Measurements from ENCODE around the gene WWOX.
"Not testable (repeated sequence)": the region's sequence is repeated elsewhere in the genome, so short reads cannot be mapped to it uniquely, and the experiment has no call there.

The WWOX gene

GRCh38 chr16:78589331-78589730 is 489.9 kb downstream of the WWOX start:
- DNase-seq, result no peak

DNA sequence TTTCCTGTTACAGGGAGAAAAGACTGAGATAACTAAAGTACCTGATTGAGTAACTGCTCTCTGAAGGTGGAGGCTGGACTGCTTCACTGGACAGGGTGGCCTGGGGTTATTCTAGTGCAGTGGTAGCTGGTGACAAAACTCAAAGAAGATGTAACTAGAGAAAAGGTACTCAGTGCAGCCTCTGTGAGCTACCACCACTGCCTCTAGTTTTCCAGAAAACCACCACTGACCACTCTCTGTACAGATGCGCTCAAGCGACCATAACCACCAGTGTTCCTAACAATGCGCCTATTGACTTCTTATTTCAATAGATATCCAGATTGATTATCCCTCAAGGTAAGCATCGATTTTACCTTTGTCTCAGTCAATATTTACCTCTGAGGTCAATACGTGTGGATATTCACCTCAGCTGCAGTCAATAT is 492.2 kb downstream of the WWOX start:
- no peak for DNase-seq

- no peak for DNase-seq
Measured at GRCh38 chr16:78592111-78592510, 492.7 kb downstream of the WWOX start.

- no peak for DNase-seq
Measured at GRCh38 chr16:78593352-78593751, 493.9 kb downstream of the WWOX start.

DNA sequence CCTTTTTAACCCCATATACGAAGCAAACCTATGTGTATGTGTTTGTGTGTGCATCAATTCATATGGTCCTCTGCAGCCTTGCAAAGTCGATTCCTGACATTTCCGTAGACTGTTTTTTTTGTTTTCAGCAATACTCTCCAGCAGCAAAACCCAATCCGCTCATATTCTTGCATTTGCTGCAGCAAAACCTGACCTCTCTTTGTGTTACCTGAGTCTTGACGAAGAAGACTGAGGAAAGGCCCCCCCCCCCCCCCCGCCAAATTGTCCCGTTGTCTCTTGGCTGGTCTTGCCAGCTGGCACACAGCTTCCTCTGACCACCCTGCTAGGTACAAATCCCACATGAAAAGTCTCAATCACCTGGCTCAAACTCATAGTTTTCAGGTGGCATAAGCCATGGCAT is 494.7 kb downstream of the WWOX start:
- no peak for DNase-seq

DNA sequence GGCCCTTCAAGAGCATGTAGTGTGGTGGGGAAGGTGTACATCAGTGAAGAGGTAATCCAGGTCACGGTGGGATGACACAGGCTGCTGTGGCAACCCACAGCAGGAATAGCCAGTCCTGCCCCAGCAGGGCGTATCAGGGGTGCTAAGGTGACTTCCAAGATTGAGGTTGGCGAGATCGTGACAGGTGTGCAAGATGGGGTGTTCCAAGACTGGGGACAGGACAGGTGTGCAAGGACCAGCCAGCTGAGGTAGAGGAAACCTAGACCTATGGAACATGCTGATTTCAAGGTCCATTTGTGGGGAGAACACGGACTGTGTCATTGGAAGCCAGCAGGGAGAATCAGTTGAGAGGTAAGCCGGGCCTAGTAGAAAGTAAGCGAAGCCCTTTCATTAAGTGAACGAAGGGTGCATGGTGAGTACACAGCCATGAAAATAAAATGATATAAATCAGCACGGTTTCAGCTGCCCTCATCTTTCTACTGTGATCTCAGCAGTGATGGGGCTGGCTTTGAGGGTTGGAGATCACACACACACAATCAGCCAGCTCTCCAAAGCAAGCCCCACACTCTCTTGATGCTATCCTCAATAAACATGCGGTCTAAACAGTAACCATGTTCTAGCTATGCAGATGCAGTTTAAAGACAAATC is 497.0 kb downstream of the WWOX start:
- no peak for DNase-seq

DNA sequence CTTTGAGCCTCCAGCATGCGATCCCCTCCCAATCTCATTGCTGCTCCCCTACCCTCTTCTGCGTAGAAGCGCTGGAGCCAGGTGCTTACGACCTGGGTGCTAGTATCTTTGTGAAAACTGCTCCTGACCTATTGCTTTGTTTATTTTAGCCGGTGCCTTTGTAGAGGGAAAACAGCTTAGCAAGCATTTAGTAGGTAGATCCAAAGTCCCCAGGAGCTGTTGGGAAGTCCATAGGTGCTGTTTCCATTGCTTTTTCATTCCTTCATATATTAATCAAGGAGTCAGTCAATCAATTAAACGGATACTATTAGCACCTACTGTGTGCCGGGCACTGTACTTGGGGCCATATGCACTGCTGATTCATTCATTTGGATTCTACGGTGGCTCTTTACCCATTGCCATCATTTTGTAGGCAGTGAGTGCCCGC is 497.6 kb downstream of the WWOX start:
- no peak for DNase-seq

DNA sequence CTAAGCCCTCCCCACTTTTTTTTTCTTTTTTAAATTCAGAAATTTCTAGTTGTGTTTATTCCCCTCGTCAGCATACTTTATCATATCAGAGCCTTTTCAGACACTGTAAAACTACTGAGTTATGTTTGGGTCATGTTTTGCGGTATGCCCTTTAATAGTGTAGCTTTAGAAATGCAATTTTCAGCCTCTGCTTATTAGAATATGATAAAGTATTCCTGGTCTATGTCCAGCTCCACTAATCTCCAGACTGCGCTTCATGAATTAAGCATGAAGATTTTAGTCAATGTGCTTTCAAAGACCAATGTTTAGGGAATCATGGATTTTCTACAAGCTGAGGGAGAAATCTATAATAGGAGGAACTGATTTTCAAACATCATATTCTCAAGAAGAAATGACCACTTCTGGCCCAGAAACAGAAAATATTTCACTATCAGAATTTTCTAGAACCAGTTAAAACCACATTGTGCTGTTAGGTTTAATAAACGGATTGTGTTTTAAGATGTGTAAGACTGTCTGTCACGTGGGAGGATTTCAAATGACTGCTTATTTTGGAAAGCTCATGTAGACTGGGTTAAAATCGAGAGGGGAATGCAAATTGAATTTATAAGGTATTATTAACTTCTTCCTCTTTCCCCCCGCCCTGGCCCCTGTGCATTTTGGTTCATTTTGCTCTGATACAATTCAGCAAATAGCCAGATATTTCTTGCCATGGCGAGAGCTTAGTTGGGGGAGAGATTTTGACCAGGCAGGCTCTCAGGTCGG is 498.5 kb downstream of the WWOX start:
- no peak for DNase-seq

DNA sequence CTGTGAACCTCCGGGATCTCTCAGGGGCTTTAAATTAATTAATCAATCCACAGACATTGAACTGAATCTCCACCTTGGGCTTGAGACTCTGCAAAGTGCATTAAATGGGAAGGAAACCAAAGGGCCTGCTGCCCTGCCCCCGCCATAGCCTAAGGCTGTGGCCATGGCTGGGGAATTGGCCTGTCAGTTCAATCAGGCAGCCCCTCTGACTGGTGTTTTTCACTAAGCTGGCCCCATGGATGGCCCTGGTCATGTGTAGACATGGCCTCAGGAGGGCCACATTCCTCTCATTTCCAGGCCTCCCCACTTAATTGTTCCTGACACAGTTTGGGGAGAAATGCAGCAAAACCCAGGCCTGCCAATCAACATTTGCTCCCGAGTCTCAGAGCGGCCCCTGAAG is 499.8 kb downstream of the WWOX start:
- DNase-seq, result no peak

GRCh38 chr16:78604423-78605062 is 505.1 kb downstream of the WWOX start:
- DNase-seq, result not testable (repeated sequence)

- no peak for DNase-seq
Measured at GRCh38 chr16:78605548-78606101, 506.2 kb downstream of the WWOX start.

- no peak for DNase-seq
Measured at GRCh38 chr16:78606545-78606944, 507.1 kb downstream of the WWOX start.

DNA sequence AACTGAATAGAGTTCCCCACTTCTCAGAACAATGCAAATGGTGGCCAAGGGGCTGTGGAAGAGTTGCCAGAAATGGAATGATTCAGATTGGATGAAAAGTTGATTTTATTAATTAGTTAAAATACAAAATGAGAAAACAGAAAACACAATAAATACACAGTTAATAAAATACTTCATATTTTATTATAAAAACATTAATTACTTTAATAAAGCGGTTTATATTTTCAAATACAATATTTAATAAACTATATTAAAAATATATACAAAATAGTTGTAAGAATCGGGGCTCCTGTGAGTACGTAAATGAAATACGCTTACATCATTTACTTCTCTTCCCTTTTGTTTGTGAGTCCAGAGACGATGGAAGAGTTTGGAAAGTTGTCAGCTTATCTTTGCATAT is 507.6 kb downstream of the WWOX start:
- no peak for DNase-seq

- no peak for DNase-seq
Measured at GRCh38 chr16:78607465-78607864, 508.0 kb downstream of the WWOX start.

- DNase-seq, result no peak
Measured at GRCh38 chr16:78608305-78608776, 508.9 kb downstream of the WWOX start.

GRCh38 chr16:78609402-78610274 is 510.2 kb downstream of the WWOX start:
- DNase-seq, result no peak

GRCh38 chr16:78611318-78611717 is 511.9 kb downstream of the WWOX start:
- no peak for DNase-seq

GRCh38 chr16:78619811-78620210 is 520.4 kb downstream of the WWOX start:
- DNase-seq, result no peak

GRCh38 chr16:78620291-78620690 is 520.8 kb downstream of the WWOX start:
- DNase-seq, result no peak

DNA sequence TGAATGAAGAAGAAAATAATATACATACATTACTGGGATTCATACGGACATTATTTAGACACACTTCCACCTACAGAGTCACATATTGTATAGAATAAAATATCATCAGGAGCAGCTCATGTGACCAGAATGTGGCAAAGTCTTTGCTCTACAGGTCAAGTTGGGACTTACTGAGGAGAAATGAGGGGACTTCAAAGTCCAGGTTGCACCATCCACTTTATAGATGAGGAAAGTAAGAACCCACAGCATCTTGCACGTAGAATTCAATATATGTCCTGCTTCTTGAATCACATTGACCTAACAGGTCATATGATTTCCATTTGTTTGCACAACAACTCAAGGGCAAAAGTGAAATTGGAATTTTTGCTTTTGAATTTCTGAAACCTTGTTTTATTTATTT is 524.3 kb downstream of the WWOX start:
- DNase-seq, result no peak

- DNase-seq, result no peak
Measured at GRCh38 chr16:78624366-78624765, 524.9 kb downstream of the WWOX start.

GRCh38 chr16:78628461-78629045 is 529.1 kb downstream of the WWOX start:
- DNase-seq, result peak; percentile 77

All from fibroblast of skin of back (primary cell).